ENCODE data around the gene PRDX6.

Gene PRDX6

GRCh38 chr1:173532237-173532636 is 55.1 kb downstream of the PRDX6 start:
- no peak for DNase-seq (ENCODE audit: low read depth)
- TF ChIP-seq CTCF (IDR thresholded peaks at IDR 0.05; ENCODE audit: control insufficient read depth, insufficient read depth, low read depth, low read length, missing control alignments) = no peak
- no peak overlapping the region for H3K4me3 ChIP-seq (ENCODE audit: control insufficient read depth, low read depth, low read length)

- no peak for TF ChIP-seq CTCF (IDR thresholded peaks at IDR 0.05; ENCODE audit: control insufficient read depth, insufficient read depth, low read depth, low read length, missing control alignments)
- no peak for DNase-seq (ENCODE audit: low read depth)
- no peak overlapping the region for H3K4me3 ChIP-seq (ENCODE audit: control insufficient read depth, low read depth, low read length)
Observed at GRCh38 chr1:173536223-173536622, 59.1 kb downstream of the PRDX6 start.
